ENCODE measurements around the gene CISH. TPM values are rescaled to one million over a fixed set of nuclear protein-coding genes. Genes with fewer than 3 reads are reported as not detected.

CISH gene
- total and polyA plus RNA-seq, 10 of the 15 experiments (the other 5 are each of a cell fraction or from before 2014, with no cell fraction given), result 0.21 to 4.4 (median 1.8) TPM

DNA sequence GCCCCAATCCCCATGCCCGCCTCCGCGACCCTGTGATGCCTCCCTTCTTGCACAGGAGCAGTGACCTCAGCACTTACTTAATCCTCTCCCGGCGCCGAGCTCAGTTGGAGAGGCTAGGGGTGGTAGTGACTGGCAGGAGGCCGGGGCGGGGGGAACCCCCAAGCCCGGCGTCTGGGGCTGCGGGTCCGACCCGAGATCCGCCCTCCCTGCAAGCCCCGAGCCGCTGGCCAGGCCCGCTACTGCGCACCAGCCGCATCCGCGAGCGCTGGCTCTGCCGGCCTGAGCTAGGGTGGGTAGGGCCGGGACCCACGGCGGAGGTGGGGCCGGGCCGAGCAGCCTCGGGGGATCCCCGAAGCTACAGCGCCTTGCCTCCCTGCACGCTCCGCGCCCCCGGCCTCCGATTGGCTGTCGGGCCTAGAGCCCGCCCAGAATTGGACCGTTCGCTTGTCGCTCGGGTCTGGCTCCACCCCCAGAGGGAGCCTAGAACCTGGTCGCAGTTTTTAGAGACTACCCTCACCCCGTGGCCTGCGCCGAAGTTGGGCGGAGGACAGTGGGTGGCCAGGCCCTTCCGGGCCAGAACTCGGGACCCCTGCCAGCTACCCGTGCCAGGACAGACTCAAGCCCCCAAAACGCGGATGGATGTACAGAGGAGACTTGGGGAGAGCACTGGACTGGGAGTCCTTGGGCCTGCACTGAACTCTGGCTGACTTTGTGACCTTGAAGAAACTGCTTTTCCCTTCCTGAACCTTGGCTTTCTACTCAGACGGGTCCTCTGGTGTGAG is 44.0 kb downstream of the CISH start, which contains the start of gene C3orf18 (continued):
- TF ChIP-seq, protein P1, sequence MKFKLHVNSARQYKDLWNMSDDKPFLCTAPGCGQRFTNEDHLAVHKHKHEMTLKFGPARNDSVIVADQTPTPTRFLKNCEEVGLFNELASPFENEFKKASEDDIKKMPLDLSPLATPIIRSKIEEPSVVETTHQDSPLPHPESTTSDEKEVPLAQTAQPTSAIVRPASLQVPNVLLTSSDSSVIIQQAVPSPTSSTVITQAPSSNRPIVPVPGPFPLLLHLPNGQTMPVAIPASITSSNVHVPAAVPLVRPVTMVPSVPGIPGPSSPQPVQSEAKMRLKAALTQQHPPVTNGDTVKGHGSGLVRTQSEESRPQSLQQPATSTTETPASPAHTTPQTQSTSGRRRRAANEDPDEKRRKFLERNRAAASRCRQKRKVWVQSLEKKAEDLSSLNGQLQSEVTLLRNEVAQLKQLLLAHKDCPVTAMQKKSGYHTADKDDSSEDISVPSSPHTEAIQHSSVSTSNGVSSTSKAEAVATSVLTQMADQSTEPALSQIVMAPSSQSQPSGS (IDR thresholded peaks at IDR 0.05; ENCODE audit: low read length), result no peak
- no peak for TF ChIP-seq NR2C1 (IDR thresholded peaks at IDR 0.05)
- TF ChIP-seq, protein P2, sequence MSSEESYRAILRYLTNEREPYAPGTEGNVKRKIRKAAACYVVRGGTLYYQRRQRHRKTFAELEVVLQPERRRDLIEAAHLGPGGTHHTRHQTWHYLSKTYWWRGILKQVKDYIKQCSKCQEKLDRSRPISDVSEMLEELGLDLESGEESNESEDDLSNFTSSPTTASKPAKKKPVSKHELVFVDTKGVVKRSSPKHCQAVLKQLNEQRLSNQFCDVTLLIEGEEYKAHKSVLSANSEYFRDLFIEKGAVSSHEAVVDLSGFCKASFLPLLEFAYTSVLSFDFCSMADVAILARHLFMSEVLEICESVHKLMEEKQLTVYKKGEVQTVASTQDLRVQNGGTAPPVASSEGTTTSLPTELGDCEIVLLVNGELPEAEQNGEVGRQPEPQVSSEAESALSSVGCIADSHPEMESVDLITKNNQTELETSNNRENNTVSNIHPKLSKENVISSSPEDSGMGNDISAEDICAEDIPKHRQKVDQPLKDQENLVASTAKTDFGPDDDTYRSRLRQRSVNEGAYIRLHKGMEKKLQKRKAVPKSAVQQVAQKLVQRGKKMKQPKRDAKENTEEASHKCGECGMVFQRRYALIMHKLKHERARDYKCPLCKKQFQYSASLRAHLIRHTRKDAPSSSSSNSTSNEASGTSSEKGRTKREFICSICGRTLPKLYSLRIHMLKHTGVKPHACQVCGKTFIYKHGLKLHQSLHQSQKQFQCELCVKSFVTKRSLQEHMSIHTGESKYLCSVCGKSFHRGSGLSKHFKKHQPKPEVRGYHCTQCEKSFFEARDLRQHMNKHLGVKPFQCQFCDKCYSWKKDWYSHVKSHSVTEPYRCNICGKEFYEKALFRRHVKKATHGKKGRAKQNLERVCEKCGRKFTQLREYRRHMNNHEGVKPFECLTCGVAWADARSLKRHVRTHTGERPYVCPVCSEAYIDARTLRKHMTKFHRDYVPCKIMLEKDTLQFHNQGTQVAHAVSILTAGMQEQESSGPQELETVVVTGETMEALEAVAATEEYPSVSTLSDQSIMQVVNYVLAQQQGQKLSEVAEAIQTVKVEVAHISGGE (CRISPR knock-in tag; IDR thresholded peaks at IDR 0.05), result no peak
- TF ChIP-seq NFYA (IDR thresholded peaks at IDR 0.05; ENCODE audit: borderline replicate concordance, low read depth, low read length), result peak; percentile 71
- no peak for TF ChIP-seq POLR2AphosphoS5 (IDR thresholded peaks at IDR 0.05; ENCODE audit: low read length)
- no peak for TF ChIP-seq ZZZ3 (IDR thresholded peaks at IDR 0.05; ENCODE audit: control insufficient read depth, insufficient read length, low read depth)
- TF ChIP-seq POLR2A (IDR thresholded peaks at IDR 0.05; ENCODE audit: low read depth, low read length), result peak; percentile 75
- no peak for TF ChIP-seq MEF2A (IDR thresholded peaks at IDR 0.05; ENCODE audit: insufficient read depth, low read depth, low read length)
- no peak for TF ChIP-seq BRCA1 (IDR thresholded peaks at IDR 0.05; ENCODE audit: low read depth, low read length)
- TF ChIP-seq, protein P3, sequence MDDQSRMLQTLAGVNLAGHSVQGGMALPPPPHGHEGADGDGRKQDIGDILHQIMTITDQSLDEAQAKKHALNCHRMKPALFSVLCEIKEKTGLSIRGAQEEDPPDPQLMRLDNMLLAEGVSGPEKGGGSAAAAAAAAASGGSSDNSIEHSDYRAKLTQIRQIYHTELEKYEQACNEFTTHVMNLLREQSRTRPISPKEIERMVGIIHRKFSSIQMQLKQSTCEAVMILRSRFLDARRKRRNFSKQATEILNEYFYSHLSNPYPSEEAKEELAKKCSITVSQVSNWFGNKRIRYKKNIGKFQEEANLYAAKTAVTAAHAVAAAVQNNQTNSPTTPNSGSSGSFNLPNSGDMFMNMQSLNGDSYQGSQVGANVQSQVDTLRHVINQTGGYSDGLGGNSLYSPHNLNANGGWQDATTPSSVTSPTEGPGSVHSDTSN (IDR thresholded peaks at IDR 0.05; ENCODE audit: insufficient replicate concordance, low read depth, low read length), result peak; percentile 97
- TF ChIP-seq CREM (IDR thresholded peaks at IDR 0.05; ENCODE audit: low read depth), result no peak
- TF ChIP-seq MYB (IDR thresholded peaks at IDR 0.05; ENCODE audit: borderline replicate concordance, low read depth, low read length), result no peak
- TF ChIP-seq NBN (IDR thresholded peaks at IDR 0.05), result peak; percentile 38; the same call in 1 of the 2 replicates
- peak; percentile 53; the same call in 1 of the 2 replicates for TF ChIP-seq GATAD2B (conservative IDR thresholded peaks at IDR 0.05; ENCODE audit: low read depth)
- TF ChIP-seq, protein P4, sequence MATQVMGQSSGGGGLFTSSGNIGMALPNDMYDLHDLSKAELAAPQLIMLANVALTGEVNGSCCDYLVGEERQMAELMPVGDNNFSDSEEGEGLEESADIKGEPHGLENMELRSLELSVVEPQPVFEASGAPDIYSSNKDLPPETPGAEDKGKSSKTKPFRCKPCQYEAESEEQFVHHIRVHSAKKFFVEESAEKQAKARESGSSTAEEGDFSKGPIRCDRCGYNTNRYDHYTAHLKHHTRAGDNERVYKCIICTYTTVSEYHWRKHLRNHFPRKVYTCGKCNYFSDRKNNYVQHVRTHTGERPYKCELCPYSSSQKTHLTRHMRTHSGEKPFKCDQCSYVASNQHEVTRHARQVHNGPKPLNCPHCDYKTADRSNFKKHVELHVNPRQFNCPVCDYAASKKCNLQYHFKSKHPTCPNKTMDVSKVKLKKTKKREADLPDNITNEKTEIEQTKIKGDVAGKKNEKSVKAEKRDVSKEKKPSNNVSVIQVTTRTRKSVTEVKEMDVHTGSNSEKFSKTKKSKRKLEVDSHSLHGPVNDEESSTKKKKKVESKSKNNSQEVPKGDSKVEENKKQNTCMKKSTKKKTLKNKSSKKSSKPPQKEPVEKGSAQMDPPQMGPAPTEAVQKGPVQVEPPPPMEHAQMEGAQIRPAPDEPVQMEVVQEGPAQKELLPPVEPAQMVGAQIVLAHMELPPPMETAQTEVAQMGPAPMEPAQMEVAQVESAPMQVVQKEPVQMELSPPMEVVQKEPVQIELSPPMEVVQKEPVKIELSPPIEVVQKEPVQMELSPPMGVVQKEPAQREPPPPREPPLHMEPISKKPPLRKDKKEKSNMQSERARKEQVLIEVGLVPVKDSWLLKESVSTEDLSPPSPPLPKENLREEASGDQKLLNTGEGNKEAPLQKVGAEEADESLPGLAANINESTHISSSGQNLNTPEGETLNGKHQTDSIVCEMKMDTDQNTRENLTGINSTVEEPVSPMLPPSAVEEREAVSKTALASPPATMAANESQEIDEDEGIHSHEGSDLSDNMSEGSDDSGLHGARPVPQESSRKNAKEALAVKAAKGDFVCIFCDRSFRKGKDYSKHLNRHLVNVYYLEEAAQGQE (IDR thresholded peaks at IDR 0.05; ENCODE audit: low read depth, low read length), result no peak
- TF ChIP-seq KDM1A (IDR thresholded peaks at IDR 0.05; ENCODE audit: borderline replicate concordance), result no peak
- no peak for TF ChIP-seq STAT1 (conservative IDR thresholded peaks at IDR 0.05)
- no peak for TF ChIP-seq RB1 (IDR thresholded peaks at IDR 0.05; ENCODE audit: borderline replicate concordance)
- no peak for TF ChIP-seq JUNB (IDR thresholded peaks at IDR 0.05)
- TF ChIP-seq HDGF (IDR thresholded peaks at IDR 0.05), result no peak
- peak; percentile 45 for TF ChIP-seq IKZF1 (conservative IDR thresholded peaks at IDR 0.05)
- TF ChIP-seq ESRRA (IDR thresholded peaks at IDR 0.05; ENCODE audit: low read length), result no peak
- TF ChIP-seq ASH2L (IDR thresholded peaks at IDR 0.05; ENCODE audit: borderline replicate concordance, low read depth), result no peak

Measured in GM12878 (cell line).